HT-29 (cell line): Measurements from ENCODE around the gene ATP5F1D. TPM values are rescaled to one million over a fixed set of nuclear protein-coding genes. Genes with fewer than 3 reads are reported as not detected.

Source experiments
- DNase-seq: peaks from one replicate; pipeline ENCODE4 v3.0.0-alpha.2; 2015; ENCODE audit warnings: low spot score
- total RNA-seq: library from RNA; depleted of rRNA; stranded (reverse); fragments of >200 nt; shearing (Covaris generic); gene quantifications from 2 replicates; pipeline ENCODE4 v1.2.3, GENCODE V29; 2014; rRNA removed

The ATP5F1D gene
- total RNA-seq, 1 experiment from 2014 or later = 142 TPM

GRCh38 chr19:1291761-1292418 is 50.3 kb downstream of the ATP5F1D start:
- no peak for DNase-seq

DNA sequence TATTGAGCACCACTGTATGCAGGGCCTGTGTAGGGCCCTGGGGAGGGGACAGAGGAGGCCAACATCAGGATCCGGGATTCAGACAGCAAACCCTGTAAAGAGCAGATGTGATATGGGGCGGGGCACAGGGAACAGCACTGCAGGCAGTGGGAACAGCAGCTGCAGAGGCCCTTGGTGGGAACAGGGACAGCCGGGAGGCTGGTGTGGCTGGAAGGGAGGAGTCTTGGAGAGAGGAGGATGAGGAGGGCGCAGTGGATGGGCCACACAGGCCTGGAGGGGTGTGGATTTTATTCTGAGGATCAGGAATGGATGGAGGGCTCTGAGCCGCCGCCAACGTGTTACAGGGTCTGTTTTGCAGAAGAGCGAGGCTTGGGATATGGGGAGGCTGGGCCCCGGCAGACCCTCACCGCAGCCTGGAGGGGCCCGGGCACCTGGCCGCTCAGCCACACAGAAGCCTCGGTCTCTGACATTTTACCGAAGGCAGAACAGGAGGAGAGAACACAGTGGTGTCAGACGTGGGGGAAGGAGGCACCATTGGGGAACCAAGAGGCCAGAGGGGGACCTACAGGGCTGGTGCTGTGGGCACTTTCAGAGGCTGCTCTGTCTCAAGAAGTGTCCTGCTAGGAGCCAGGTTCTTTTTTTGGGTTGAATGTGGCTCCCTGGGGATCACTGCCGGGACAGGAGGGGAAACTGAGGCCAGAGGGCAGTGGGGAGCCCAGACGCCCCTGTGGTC is 51.0 kb downstream of the ATP5F1D start:
- no peak for DNase-seq

GRCh38 chr19:1293782-1294604 is 52.4 kb downstream of the ATP5F1D start:
- no peak for DNase-seq

Other genes with a start within 250 kb of the ATP5F1D start
- not detected in 2 replicates for gene GRIN3B, start 241.3 kb upstream of the ATP5F1D start, total RNA-seq
- 236 and 253 TPM in 2 replicates for gene TMEM259, start 220.6 kb upstream of the ATP5F1D start, total RNA-seq
- not detected in 2 replicates for gene RNU6-2, start 220.2 kb upstream of the ATP5F1D start, total RNA-seq
- 265 and 298 TPM in 2 replicates for gene CNN2, start 215.1 kb upstream of the ATP5F1D start, total RNA-seq
- 56.9 and 76.3 TPM in 2 replicates for gene ABCA7, start 201.6 kb upstream of the ATP5F1D start, total RNA-seq
- gene ARHGAP45, start 174.6 kb upstream of the ATP5F1D start, total RNA-seq = 93.3 and 102 TPM in 2 replicates
- gene POLR2E, start 146.4 kb upstream of the ATP5F1D start, total RNA-seq = 394 and 395 TPM in 2 replicates
- 1,102 and 1,117 TPM in 2 replicates for gene GPX4, start 137.8 kb upstream of the ATP5F1D start, total RNA-seq
- 49.6 and 50.5 TPM in 2 replicates for gene SBNO2, start 67.5 kb upstream of the ATP5F1D start, total RNA-seq
- gene STK11, start 36.0 kb upstream of the ATP5F1D start, total RNA-seq = 101 and 114 TPM in 2 replicates
- 2.4 and 3.9 TPM in 2 replicates for gene CBARP, start 3.7 kb upstream of the ATP5F1D start, total RNA-seq
- 32.5 and 38.6 TPM in 2 replicates for gene MIDN, start 6.8 kb downstream of the ATP5F1D start, total RNA-seq
- 72.3 and 72.7 TPM in 2 replicates for gene CIRBP, start 27.6 kb downstream of the ATP5F1D start, total RNA-seq
- 156 and 183 TPM in 2 replicates for gene FAM174C, start 33.8 kb downstream of the ATP5F1D start, total RNA-seq
- gene EFNA2, start 44.1 kb downstream of the ATP5F1D start, total RNA-seq = 43.6 and 48.5 TPM in 2 replicates
- 133 and 170 TPM in 2 replicates for gene NDUFS7, start 142.2 kb downstream of the ATP5F1D start, total RNA-seq
- 0.26 and 0.97 TPM in 2 replicates for gene GAMT, start 159.8 kb downstream of the ATP5F1D start, total RNA-seq
- 223 and 234 TPM in 2 replicates for gene DAZAP1, start 165.8 kb downstream of the ATP5F1D start, total RNA-seq
- 2,135 and 2,483 TPM in 2 replicates for gene RPS15, start 196.6 kb downstream of the ATP5F1D start, total RNA-seq
- gene APC2, start 208.4 kb downstream of the ATP5F1D start, total RNA-seq = 0.16 and 0.43 TPM in 2 replicates
- 56.0 and 72.9 TPM in 2 replicates for gene C19orf25, start 237.5 kb downstream of the ATP5F1D start, total RNA-seq
- 0.99 and 2.1 TPM in 2 replicates for gene PCSK4, start 248.6 kb downstream of the ATP5F1D start, total RNA-seq
- 23.1 and 26.6 TPM in 2 replicates for gene REEP6, start 249.4 kb downstream of the ATP5F1D start, total RNA-seq